GM18873 (cell line): Measurements from ENCODE around the gene CDHR3.
"Not testable (repeated sequence)": the region's sequence is repeated elsewhere in the genome, so short reads cannot be mapped to it uniquely, and the experiment has no call there.

Experiments
- ATAC-seq: cut with Tn5 transposase; IDR thresholded peaks from one replicate; pipeline ENCODE4 v1.9.1; 2021; ENCODE audit warnings: mild to moderate bottlenecking, moderate library complexity, moderate number of reproducible peaks; ENCODE audit not compliant: unreplicated experiment, low FRiP score

The CDHR3 gene

GRCh38 chr7:105963038-105963667 lies at the start of gene CDHR3:
Gene CDHR3, plus strand, starts transcription at chr7:105963264. Its CDS starts 55 bp downstream, at chr7:105963319.
- ATAC-seq = no peak

GRCh38 chr7:105913947-105914346 lies 49.1 kb upstream of the CDHR3 start:
- ATAC-seq = no peak

- no peak for ATAC-seq
Observed at GRCh38 chr7:105916603-105917002, 46.5 kb upstream of the CDHR3 start.

- ATAC-seq = no peak
Observed at GRCh38 chr7:105917659-105918058, 45.4 kb upstream of the CDHR3 start.

GRCh38 chr7:105920766-105921165 lies 42.3 kb upstream of the CDHR3 start:
- no peak for ATAC-seq

- no peak for ATAC-seq
Observed at GRCh38 chr7:105924945-105925344, 38.1 kb upstream of the CDHR3 start.

- no peak for ATAC-seq
Observed at GRCh38 chr7:105926131-105926530, 36.9 kb upstream of the CDHR3 start.

- ATAC-seq = no peak
Observed at GRCh38 chr7:105931179-105931578, 31.9 kb upstream of the CDHR3 start.

GRCh38 chr7:105932835-105933477 lies 30.1 kb upstream of the CDHR3 start:
- ATAC-seq = no peak

GRCh38 chr7:105934572-105935185 lies 28.4 kb upstream of the CDHR3 start:
- ATAC-seq = no peak

GRCh38 chr7:105935250-105935649 lies 27.8 kb upstream of the CDHR3 start:
- no peak for ATAC-seq

GRCh38 chr7:105937411-105937810 lies 25.7 kb upstream of the CDHR3 start:
- no peak for ATAC-seq

GRCh38 chr7:105940109-105940508 lies 23.0 kb upstream of the CDHR3 start:
- ATAC-seq = no peak

- no peak for ATAC-seq
Observed at GRCh38 chr7:105941596-105941995, 21.5 kb upstream of the CDHR3 start.

- ATAC-seq = no peak
Observed at GRCh38 chr7:105943486-105943885, 19.6 kb upstream of the CDHR3 start.

- ATAC-seq = no peak
Observed at GRCh38 chr7:105945848-105946247, 17.2 kb upstream of the CDHR3 start.

GRCh38 chr7:105951597-105951996 lies 11.5 kb upstream of the CDHR3 start:
- no peak for ATAC-seq

GRCh38 chr7:105952917-105953595 lies 10.0 kb upstream of the CDHR3 start:
- ATAC-seq = no peak

GRCh38 chr7:105954711-105955110 lies 8.4 kb upstream of the CDHR3 start:
- no peak for ATAC-seq

- not testable (repeated sequence) for ATAC-seq
Observed at GRCh38 chr7:105955651-105956466, 7.2 kb upstream of the CDHR3 start.
